Fibroblast of lung (primary cell): Measurements from ENCODE around the gene ASAP3. TPM values are rescaled to one million over a fixed set of nuclear protein-coding genes. Genes with fewer than 3 reads are reported as not detected.

ENCODE experiments used
- DNase-seq, 2 donors: peaks; one replicate each; pipeline versions ENCODE4 v3.0.0 to v3.0.0-alpha.2; 2010; ENCODE audit warnings: low read depth in 2 of 2
- H2AFZ ChIP-seq: 2 replicates; pipeline ENCODE4 v1.5.1; 2012; ENCODE audit warnings: low read length, control low read depth, inconsistent platforms
- H3K27ac ChIP-seq: 2 replicates; pipeline ENCODE4 v1.5.1; 2011; ENCODE audit warnings: low read length, control low read depth; ENCODE audit not compliant: insufficient read depth
- H3K27me3 ChIP-seq: 2 replicates; pipeline ENCODE4 v1.5.1; 2011; ENCODE audit warnings: mild to moderate bottlenecking, low read length; ENCODE audit not compliant: control insufficient read depth, insufficient read depth
- H3K36me3 ChIP-seq: 2 replicates; pipeline ENCODE4 v1.5.1; 2011; ENCODE audit warnings: low read length; ENCODE audit not compliant: control insufficient read depth, insufficient read depth
- H3K4me1 ChIP-seq: 2 replicates; pipeline ENCODE4 v1.5.1; 2011; ENCODE audit warnings: low read length; ENCODE audit not compliant: control insufficient read depth, insufficient read depth; ENCODE audit errors: extremely low read depth
- H3K4me2 ChIP-seq: 2 replicates; pipeline ENCODE4 v1.5.1; 2011; ENCODE audit warnings: low read length, control low read depth; ENCODE audit not compliant: insufficient read depth; ENCODE audit errors: extremely low read depth
- H3K4me3 ChIP-seq, 4 experiments: fragments of 200-600 bp in 1 of 4; sonication (generic) in 1 of 4; replicated peaks in 1 of 4; 2 replicates each; pipeline ENCODE4 v1.5.1; 2011 to 2016; ENCODE audit warnings: low read length in 4 of 4, low read depth in 3 of 4, mild to moderate bottlenecking in 3 of 4, control low read depth in 2 of 4, inconsistent platforms in 1 of 4, mixed read lengths in 1 of 4; ENCODE audit not compliant: insufficient read depth in 1 of 4; ENCODE audit errors: control extremely low read depth in 1 of 4
- H3K79me2 ChIP-seq: 2 replicates; pipeline ENCODE4 v1.5.1; 2012; ENCODE audit warnings: mild to moderate bottlenecking, low read length, inconsistent platforms; ENCODE audit not compliant: control insufficient read depth, insufficient read depth
- H3K9ac ChIP-seq: 2 replicates; pipeline ENCODE4 v1.5.1; 2011; ENCODE audit warnings: mild to moderate bottlenecking, low read length, control low read depth; ENCODE audit not compliant: insufficient read depth
- H3K9me3 ChIP-seq: 2 replicates; pipeline ENCODE4 v1.5.1; 2012; ENCODE audit warnings: low read depth, low read length; ENCODE audit not compliant: control insufficient read depth, insufficient read depth
- H4K20me1 ChIP-seq: 2 replicates; pipeline ENCODE4 v1.5.1; 2011; ENCODE audit warnings: low read length; ENCODE audit not compliant: control insufficient read depth, insufficient read depth; ENCODE audit errors: extremely low read depth
- EZH2 ChIP-seq: IDR thresholded peaks from 2 replicates; pipeline ENCODE4 v1.5.1; 2012; ENCODE audit warnings: low read length, control low read depth, mild to moderate bottlenecking; ENCODE audit errors: missing control alignments
- polyA plus RNA-seq, 2 donors: library from polyadenylated mRNA; depleted of rRNA in 1 of 2; stranded (reverse) in 1 of 2; unstranded in 1 of 2; fragments of >200 nt; gene quantifications; 2 replicates each; pipeline ENCODE4 v1.2.1, GENCODE V29; 2011 to 2012; ENCODE audit warnings: missing spikeins in 1 of 2
- total RNA-seq: library from RNA; depleted of rRNA; stranded (reverse); fragments of >200 nt; gene quantifications from 2 replicates; pipeline ENCODE4 v1.2.1, GENCODE V29; 2014
- TF ChIP-seq, protein P1 (sequence below), 2 donors: IDR thresholded peaks in 1 of 2; conservative IDR thresholded peaks in 1 of 2; 1 replicate in 1 of 2; 2 replicates in 1 of 2; pipeline ENCODE4 v1.5.1; 2011 to 2012; ENCODE audit warnings: low read length in 2 of 2, control low read depth in 1 of 2, inconsistent platforms in 1 of 2, low read depth in 1 of 2, mild to moderate bottlenecking in 1 of 2

Gene ASAP3
- total and polyA plus RNA-seq, 2 donors (not counting 1 experiment from before 2014, with no cell fraction given) = 14.2 to 73.2 TPM

DNA sequence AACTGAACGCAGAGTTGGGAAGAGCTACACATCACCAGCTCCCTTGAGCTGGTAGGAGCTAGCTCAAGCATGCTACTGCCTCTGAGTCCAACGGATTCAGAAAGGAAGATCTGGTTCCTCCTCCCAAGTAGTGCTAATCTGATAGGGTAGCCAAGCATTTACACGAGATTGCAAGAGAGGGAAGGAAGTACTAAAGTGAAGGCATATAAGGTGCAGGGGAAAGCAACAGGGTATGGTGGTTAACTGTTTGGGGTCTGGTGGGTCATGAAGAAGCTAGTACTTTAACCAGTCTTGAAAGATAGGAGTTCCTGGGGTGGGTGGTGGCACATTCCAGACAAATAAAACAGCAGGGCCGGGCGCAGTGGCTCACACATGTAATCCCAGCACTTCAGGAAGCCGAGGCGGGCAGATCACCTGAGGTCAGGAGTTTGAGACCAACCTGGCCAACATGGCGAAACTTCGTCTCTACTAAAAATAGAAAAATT, 94.1 kb downstream of the ASAP3 start:
- no peak for DNase-seq
- no peak overlapping the region for H3K9ac ChIP-seq
- no peak overlapping the region for H3K4me2 ChIP-seq
- H3K27me3 ChIP-seq = no peaks in the 10 kb centered on the region
- no peaks in the 10 kb centered on the region for H3K36me3 ChIP-seq
- no peak for TF ChIP-seq EZH2
- TF ChIP-seq, protein P1, sequence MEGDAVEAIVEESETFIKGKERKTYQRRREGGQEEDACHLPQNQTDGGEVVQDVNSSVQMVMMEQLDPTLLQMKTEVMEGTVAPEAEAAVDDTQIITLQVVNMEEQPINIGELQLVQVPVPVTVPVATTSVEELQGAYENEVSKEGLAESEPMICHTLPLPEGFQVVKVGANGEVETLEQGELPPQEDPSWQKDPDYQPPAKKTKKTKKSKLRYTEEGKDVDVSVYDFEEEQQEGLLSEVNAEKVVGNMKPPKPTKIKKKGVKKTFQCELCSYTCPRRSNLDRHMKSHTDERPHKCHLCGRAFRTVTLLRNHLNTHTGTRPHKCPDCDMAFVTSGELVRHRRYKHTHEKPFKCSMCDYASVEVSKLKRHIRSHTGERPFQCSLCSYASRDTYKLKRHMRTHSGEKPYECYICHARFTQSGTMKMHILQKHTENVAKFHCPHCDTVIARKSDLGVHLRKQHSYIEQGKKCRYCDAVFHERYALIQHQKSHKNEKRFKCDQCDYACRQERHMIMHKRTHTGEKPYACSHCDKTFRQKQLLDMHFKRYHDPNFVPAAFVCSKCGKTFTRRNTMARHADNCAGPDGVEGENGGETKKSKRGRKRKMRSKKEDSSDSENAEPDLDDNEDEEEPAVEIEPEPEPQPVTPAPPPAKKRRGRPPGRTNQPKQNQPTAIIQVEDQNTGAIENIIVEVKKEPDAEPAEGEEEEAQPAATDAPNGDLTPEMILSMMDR (conservative IDR thresholded peaks at IDR 0.05 in 1 of 2, IDR thresholded peaks at IDR 0.05 in 1 of 2; ENCODE audit: low read depth in 1 of 2, low read length in 2 of 2) = no peak
- no peak overlapping the region for H3K27ac ChIP-seq
- no peaks in the 10 kb centered on the region for H3K9me3 ChIP-seq
- H2AFZ ChIP-seq = no peak overlapping the region
- H3K4me1 ChIP-seq = peaks cover 10% of the 10 kb centered on the region
- H3K4me3 ChIP-seq = no peak overlapping the region
- H3K79me2 ChIP-seq = no peaks in the 10 kb centered on the region
- no peaks in the 10 kb centered on the region for H4K20me1 ChIP-seq

DNA sequence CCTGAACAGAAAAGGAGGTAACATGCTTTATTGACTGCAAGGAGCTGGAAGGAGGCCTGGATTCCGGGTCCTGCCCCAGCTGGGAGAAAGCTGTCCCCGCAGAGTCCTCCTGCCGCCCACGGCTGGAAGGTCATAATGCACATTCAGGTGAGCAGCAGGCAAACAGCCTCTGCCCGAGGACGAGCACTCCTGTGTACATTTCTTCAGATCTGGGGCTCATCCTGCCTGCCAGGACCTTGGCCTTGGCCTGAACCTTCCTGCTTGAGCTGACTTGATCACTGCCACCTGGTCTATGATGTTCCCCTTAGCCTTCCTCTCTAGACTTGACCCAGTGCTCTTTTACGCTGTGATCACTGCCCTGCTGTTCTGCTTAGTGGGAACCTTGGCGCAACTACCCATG, 96.5 kb downstream of the ASAP3 start:
- Histone ChIP-seq H3K27me3 (no peaks in the 10 kb centered on the region), H3K9me3 (no peaks in the 10 kb centered on the region), H3K4me3 (no peak overlapping the region), H3K79me2 (no peaks in the 10 kb centered on the region), H3K36me3 (no peaks in the 10 kb centered on the region), H3K9ac (no peak overlapping the region), H3K27ac (no peak overlapping the region), H3K4me1 (no peaks in the 10 kb centered on the region), H4K20me1 (no peaks in the 10 kb centered on the region), H2AFZ (no peak overlapping the region), H3K4me2 (no peak overlapping the region)
- TF ChIP-seq, protein P1 (conservative IDR thresholded peaks at IDR 0.05 in 1 of 2, IDR thresholded peaks at IDR 0.05 in 1 of 2; ENCODE audit: low read depth in 1 of 2, low read length in 2 of 2) = no peak
- TF ChIP-seq EZH2 = no peak
- no peak for DNase-seq

DNA sequence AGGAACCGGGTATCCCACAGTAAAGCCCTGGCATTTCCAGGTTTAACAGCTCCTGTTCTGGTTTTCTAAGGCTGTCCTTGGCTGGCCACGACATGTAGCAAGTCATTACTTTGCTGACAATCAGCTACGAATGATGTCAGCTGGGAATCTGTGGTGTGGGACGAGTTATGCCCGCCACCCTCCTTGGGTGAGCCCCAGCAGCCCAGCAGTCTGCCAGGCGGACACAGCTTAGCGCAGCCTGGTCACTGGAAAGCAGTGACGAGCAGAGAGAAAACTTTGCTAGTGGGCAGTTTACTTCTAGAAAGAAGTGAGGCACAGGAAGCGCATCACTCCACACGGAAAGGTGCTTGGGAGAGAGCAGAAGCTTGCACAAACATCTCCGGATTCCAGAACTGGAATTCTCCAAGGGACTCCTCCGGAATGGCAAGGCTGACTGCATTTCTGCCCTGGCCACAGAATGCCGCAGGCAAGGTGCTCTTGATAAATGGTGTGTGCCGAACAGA, 98.8 kb downstream of the ASAP3 start:
- DNase-seq = peak in 1 of 2 donors; percentile 78
- TF ChIP-seq, protein P1 (conservative IDR thresholded peaks at IDR 0.05 in 1 of 2, IDR thresholded peaks at IDR 0.05 in 1 of 2; ENCODE audit: low read depth in 1 of 2, low read length in 2 of 2) = no peak
- TF ChIP-seq EZH2 = no peak
- H3K9ac ChIP-seq = no peak overlapping the region
- H2AFZ ChIP-seq = no peak overlapping the region
- H3K36me3 ChIP-seq = no peaks in the 10 kb centered on the region
- H4K20me1 ChIP-seq = no peaks in the 10 kb centered on the region
- H3K27ac ChIP-seq = no peak overlapping the region
- no peaks in the 10 kb centered on the region for H3K79me2 ChIP-seq
- no peak overlapping the region for H3K4me3 ChIP-seq
- no peaks in the 10 kb centered on the region for H3K27me3 ChIP-seq
- H3K4me2 ChIP-seq = no peak overlapping the region
- H3K9me3 ChIP-seq = no peaks in the 10 kb centered on the region
- no peaks in the 10 kb centered on the region for H3K4me1 ChIP-seq
